ENCODE measurements around the gene HES6.
"Not testable (repeated sequence)": the region's sequence is repeated elsewhere in the genome, so short reads cannot be mapped to it uniquely, and the experiment has no call there.

Gene HES6, protein sequence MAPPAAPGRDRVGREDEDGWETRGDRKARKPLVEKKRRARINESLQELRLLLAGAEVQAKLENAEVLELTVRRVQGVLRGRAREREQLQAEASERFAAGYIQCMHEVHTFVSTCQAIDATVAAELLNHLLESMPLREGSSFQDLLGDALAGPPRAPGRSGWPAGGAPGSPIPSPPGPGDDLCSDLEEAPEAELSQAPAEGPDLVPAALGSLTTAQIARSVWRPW

DNA sequence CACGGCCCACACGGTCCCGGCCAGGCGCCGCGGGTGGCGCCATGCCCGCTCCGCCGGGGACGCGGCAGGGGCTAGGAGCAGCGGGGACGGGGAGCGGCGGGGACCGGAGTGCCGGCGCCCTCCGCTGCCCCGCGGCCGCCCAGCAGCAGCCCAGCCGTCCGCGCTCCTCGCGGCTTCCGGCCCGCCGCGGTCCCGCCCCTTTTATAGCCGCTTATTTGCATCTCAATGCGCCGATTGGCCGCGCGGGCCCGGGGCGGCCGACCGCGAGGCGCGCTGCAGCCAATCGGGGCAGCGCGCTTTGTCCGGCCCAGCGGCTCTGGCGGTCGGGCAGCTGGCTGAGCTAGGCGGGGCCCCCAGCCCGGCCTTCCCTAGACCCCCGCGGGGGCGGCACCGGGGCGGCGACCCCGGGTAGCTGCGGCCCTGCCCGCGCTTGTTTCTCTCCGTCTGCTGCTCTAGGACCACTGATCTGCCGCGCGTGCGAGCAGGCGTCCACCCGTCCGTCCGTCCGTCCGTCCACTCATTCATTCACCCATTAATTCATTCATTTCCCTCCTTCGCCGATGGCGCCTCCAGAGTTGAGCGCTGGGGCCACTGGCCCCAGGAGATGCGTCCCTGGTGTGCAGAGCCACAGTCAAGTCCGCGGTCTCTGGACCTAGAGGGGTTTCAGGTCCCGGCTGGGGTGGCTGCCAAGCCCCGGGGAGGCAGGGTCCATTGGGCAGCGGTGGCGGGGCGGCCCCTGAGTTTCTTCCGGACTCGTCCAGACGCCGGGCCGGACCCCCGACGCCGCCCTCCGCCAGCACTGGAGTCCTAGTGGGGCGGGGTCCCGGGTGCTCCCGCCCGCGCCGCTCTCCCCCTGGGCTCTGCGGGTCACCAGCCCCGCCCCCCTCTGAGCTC lies at the start of gene HES6:
TSS of gene HES6 (minus strand) at position 176 of the 894 bp plus-strand sequence. CDS start at position 43, 133 bp downstream.
- no peak for FAIRE-seq

DNA sequence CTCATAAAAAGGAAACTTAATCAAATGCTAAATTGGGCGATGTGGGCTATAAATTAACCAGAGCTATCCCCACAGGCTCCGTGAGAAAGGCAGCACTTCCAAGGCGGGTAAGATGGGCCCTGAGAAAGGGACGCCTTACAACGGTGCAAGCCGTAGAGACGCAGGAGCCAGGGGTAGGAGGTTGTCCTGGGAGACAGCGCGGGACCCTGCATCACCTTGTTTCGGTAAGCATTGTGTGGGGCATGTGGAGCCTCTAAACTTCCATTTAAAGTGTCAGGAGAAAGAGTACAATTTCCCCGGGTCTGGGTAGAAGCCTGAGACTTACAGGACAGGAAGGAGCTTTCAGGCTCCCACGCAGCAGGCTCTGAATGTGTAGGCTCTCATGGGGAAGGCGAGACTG lies 49.7 kb upstream of the HES6 start:
- FAIRE-seq, result no peak

DNA sequence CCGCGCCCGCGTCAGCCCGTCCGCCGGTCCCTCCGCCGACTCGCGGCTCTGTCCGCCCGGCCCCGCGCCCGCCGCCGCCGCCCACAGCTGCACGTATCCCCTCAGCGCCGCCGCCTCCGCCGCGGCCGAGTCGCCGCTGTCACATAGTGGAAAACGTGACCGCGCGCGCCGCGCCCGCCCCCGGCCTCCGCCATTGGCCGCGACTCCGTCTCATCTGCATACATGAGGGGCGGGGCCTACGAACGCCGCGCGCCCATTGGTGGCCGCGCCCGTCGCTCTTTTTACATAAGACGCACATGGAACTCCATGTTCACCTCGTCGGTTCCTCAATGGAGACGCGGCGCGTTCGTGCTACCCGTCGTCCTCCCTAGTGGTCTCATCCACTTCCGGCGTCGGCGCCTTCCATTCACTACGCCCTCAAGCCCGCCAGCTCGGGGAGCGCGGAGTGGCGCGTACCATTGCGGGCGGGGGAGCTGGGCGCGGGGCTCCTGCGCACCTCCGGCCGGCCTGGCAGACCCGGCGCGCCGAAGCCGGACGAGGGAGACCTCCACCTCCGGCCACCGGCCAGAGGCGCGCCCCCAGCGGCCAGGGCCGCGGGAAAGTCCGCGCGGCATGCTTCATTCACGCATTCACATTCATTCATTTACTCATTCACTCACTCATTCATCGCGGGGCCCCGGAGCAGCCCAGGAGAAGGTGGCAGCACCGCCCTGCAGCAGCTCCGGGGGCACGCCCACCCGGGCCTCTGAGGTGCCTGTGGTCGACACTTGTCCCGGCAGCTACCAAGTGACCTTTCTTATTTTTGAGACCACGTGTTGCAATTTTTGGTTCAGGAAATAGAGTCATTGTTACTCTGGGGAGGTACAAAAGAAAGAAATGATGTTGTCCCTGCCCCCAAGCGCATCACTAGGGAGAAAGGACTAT lies 49.1 kb upstream of the HES6 start:
- FAIRE-seq, result no peak

DNA sequence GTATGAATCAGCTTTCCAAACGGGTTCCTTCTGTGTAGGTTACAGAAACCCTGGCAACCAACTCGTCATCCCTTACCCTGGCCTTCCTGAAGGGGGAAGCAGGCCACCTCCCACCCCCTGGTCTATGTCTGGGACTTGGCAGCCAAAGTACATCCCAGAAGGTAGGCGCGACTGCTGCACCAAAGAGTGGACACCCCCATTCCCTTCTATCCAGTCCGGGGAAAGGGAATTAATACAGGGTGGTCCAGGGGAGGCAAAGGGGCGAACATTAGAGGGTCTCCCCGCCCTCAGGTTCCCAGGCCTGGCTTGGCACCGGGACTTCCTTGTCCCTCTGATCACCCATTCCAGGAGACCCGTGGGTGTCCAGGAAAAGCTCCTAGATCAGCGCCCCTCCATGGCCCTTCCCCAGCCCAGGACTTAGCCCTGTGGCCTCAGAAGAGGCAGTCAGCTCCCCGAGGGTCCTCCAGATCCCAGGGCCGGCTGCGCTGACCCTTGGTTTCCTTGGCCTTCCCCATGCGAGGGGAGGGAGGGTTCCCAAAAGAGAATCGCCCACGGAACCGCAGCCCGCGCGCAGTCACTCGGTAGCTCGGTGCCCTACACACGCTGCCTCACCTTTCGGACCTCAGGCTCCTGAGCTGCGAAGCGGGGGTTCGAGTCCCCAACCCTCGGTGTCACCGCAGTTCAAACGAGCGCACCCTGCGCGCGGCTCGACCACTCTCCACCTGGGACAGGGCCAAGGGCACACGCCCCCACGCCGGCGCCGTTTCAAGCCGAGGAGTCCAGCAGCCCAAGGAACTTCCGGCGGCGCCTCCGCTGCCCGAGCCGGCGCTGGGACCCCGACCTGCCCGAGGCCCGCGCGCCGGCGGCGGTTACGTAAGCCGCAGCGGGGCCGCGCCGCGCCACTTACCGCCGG lies 48.2 kb upstream of the HES6 start, which contains the start of gene PER2:
TSS of gene PER2 (minus strand) at position 874 of the 913 bp plus-strand sequence. CDS start 10,674 bp downstream, outside the sequence.
- no peak for FAIRE-seq

DNA sequence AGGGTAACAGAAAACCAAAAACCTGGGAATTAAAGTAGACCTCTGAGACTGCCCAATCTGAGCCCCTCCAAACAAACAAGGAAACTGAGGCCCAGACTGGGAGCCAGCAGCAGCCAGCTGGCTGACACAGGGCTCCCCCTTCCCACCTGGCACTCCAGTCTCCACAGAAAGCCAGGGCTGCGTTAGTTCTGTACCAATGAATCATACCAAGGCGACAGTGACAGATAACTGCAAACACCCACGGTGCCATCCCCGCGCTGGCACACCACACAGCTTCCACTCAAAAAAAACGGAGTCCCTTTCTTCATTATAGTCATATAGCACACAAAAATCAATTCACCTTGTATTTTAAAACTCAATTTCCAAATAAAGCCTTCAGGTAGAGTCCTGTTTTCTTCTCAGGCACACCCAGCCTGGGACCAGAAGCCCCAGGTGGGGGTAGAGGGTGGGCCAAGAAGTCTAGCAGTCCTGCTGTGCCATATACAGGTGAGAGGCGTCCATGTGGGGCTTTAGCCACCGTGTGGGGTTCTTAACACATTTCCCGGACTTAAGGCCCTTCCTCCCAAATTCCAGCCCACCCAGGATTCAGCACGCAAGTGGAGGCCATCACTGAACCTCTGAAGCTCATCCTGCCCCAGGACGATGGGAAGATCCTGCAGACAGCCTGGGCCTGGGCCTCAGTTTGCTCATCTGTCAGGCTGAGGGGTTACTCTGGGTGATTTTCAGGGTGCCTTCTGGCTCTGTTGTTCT lies 47.3 kb upstream of the HES6 start:
- peak; percentile 69 for FAIRE-seq

DNA sequence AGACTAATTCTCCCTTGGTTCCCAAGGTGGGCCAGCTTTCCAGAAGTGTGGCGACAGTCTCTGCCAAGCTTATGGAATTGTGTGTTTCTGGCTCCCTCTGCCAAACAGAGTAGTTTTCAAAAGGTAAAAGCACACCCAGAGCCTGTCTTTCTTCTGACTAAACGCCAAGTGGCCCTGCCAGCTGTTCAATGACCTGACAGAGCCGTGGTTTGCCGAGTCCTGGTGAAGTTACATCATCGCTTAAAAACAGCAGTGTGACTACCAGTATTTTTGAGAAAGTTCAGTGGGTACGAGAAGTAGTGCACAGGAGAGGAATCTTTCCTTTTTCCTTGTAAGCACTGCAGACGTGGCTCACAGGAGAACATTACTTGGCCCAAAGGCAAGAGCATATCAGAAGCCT lies 46.7 kb upstream of the HES6 start:
- FAIRE-seq, result peak; percentile 88

DNA sequence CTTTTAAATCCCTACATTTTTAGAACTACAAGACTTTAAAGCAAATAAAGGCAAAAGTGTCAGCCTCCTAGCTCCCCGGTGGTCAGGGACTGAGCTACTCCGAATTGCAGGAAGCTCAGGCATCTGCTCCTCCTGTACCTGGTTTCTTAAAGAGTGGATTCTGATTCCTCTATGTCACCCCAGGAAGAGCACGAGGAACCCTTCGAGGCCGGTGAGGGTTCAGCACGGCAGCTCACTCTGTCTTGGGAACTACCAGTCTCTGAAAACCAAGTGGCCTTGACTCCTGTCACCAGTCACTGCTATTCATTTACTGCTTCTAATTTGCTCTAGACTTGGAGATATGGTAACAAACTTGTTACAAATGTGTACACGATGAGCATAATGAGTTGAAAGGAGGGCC lies 46.3 kb upstream of the HES6 start:
- no peak for FAIRE-seq

DNA sequence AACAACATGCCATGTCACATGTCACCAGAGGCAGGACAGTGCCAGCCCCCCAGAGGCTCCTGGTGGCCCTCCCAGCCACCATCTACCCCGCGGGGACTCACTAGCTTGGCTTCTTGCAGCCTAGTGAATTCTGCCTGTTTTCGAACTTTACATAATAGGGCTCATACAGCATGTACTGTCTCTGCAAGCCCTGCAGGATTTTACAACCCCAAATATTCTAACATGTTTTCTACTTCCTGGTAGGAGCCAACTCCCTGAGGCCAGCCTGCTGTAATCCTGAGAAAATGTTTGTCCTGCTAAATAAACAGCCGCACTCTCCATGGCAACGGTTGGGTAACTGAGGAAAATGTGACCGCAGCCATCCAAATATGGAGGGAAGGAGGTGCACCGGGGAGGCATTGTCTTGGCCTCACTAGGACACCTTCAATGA lies 45.8 kb upstream of the HES6 start:
- FAIRE-seq, result peak; percentile 93

DNA sequence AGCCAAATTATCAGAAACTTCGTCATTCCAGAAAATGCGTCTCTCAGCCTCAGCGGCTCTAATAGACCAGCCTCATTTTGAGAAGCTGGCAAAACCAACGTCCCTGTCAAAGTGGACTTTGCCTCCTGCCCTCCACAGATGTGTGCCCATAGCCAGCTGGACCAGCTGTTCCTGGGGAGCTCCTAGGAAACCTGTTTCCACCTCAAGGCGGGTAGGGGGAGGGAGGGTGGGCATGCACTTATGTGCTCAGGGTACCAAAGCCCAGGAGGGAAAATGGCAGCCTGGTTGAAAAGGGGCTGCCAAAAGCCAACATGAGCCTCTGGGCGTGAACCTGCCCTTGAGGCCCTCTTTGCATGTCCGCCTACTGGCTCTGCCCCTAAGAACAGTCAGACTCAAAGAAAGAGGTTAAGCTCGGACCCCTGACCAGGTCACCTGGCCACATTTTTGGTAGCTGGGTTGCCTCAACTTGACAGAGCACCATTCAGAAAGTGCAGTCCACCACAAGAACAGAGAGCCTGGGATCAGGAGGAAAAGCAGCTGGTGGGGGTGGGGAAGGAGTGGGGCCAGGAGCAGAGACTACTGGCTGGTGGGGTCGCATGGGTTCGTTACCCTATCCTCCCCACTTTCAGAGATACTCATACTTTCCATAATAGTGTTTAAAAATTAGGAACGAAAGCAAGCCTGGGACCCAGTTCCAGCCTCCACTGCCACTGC lies 45.1 kb upstream of the HES6 start:
- no peak for FAIRE-seq

DNA sequence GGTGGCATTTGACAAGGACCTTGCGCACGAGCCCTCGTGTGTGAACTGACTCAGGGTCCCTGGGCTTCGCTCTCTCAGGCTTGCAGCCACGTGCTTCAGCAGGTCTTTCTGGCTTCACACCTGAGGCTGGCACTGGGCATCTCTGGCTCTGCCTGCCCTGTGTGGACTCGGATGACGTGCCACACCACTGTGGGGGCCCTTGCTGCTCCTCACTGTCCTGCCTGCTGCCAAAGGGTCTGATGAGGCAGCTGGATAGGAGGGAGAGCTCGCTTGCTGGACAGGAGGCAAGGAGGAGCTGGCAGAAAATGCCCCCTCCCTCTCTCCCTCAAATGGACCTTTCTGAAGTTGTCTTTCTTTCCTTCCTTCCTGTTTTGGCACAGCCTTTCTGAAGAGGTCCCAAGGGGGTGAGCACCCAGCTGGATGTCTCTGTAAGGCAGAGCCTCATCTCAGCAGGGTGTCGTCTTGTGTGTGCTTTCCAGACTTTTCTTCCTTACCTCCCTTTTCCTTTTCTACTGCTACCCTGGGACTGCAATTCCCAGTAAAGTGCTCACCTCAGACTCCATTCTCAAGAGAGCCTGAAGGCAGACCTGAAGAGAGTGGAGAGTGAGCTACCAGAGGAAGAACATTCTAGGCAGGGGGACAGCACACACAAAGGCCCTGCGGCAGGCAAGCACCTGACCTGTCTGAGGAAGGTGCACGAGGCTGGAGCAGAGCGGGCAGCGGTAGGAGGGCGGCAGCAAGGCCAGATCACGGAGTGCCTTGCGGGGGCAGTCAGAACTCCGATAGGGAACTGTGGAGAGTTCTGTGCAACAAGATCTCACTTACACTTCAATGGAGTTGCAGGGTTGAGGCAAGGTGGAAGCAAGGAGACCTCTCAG lies 43.3 kb upstream of the HES6 start:
- FAIRE-seq, result no peak

DNA sequence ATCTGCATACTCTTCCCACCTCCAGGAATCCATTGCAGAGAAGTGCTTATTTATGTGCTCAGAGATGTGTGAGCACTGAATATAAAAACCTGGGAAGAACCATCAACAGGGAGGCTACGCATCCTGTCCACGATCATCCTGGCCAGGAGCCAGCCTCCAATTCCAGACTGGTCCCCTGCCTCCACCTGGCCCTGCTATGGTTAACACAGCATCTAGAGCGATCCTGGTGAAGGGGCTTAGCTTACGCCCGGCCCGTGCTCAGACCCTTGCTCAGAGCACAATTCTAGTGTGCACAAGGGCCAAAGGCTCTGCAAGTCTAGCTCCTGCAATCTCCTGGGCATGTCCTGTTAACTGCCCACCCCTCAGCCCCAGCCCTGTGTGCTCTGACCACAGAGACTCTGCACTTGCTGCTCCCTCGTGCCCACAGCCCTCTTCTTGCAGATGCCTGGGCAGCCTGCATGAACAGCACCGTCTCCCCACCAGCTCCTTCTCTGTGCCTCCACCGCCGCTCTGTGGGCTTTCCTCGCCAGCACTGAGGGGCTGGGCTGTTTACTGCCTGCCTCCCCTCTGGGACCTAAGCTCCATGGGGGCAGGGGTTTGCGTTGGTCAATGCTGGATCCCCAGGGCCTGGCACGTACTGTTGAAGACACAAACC lies 42.1 kb upstream of the HES6 start:
- FAIRE-seq, result no peak

DNA sequence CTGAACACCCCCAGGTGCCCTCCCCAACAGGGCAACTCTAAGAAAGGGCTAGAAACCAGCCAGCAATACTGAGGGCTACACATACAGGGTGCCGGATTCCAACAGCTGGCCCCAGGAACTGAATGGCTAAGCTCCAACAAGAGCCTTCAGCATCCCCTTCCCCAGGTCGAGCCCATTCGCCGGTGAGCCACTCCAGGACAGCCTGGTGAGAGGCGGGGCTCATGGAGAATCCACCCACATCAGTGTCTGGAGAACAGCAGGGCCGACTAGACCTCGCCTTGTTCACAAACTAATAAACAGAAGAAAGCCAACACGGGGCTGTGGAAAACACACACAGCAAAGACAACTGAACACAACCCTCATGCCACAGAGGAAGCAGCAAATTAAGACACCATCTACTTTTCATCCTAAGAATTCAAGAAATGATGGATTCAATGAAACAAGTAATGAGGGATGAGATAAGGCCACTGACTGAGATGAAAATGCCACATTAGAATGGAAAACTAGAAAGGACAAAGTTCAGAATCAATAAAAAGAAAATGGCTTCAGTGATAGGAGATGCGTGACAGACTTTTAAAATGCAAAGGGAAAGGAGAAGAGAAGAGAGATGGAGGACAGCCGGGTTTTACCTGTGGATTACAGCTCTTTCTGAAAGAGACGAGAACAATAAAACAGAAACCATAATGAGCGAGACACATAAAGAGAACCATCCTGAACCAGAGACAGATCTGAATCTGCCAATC lies 40.4 kb upstream of the HES6 start:
- FAIRE-seq, result peak; percentile 5

DNA sequence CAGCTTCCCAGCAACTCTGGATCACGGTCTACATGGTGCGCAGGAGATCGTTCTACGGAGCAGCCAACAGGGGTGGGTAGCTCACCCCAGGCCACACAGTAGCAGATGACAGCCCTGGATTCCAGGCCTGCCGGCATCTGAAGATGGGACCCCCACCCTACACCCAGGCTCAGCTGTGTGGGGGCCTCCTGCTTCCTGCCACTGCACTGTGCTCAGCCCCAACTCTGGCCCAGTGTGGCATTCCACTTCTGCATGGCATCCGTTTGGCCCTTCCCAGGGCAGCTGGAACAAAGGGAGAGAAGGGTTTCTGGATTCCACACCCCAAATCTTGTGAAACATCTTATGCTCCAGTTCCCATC lies 39.5 kb upstream of the HES6 start:
- no peak for FAIRE-seq

DNA sequence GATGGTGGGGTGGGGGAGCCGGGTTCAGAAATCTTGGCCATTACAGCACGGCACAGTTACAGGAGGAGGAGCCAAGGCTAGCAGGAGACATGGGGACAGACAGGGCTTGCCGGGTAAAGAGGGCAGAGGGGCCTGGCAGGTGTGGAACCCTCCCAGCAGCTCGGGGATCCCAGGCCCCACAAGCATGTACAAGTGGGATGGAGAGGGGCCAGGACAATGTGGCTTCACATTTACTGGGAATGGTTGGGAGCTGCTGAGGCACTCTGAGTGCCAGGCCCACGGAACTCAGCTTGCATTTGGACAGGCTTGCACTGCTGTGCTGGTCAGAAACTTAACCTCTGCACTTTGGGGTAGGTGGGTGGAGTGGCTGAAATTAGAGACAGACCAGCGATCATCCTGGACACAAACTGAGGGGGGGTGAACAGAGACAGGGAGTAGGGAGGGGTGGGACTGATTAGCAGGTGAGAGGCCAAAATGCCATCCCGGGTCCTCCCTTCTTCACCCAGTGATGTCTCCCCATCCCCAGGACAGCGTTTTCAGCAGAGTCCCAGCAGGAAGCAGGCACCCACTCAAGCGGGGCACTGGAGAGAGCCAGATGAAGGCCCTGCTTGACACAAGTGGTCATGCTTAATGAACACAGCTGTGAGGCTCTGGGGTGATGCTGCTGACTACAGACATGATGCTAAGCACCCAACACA lies 38.9 kb upstream of the HES6 start:
- no peak for FAIRE-seq

DNA sequence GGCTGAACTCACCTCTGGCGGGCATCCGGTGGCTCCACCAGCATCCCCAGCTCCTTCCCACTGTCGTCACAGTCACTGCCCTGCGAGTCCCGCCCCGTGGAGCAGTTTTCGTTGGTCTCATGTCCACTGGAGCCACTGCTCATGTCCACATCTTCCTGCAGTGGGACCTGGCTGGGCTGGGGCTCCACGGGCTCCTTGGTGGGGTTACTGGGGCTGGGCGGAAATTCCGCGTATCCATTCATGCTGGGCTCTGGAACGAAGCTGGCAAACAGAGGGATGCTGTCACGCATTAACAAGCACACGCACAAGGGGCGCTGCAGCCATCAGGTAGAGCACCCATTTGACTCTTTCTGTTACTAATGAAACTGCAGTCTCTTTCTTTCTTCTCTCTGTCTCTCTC lies 37.9 kb upstream of the HES6 start:
- FAIRE-seq, result peak; percentile 36

DNA sequence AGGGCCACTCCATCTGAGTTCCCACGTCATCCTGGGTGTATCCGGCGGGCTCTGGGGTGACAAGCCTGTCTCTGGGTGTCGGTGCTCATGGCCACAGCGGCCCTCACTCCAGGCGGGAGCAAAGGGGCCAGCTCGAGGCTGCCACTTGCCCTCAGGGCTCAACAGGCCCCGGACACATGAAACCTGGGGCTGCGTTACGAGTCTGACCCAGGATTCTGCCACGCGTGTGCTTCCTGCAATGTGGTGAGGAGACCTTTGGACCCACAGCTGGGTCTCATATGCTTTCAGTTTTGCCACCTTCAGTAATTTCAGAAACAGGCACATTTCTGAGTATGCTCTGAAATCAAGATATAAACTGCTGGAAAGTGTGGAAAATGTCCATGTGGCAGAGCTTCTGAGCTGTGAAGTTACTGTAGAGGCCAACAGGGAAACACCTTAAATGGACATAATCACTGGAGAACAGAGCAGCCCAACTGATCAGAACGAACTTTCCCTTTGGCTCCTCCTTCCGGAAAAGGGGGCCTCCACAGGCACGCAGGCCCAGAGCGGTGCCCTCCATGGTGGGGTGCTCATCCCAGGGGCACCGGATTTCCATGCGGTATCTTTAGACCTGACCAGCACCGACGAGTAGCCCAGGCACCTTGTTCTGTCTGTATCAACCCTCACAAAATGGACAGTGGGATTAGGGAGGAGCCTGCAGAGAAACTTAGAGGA lies 34.5 kb upstream of the HES6 start:
- no peak for FAIRE-seq

DNA sequence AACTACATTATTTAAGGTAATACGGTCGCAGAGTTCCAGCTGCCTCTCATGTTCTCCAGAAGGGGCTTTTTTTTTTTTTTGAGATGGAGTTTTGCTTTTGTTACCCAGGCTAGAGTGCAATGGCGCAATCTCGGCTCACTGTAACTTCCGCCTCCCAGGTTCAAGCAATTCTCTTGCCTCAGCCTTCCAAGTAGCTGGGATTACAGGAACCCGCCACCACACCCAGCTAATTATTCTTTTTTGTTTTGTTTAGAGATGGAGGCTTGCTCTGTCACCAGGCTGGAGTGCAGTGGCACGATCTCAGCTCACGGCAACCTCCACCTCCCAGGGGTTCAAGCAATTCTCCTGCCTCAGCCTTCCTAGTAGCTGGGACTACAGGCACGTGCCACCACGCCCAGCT lies 33.6 kb upstream of the HES6 start:
- not testable (repeated sequence) for FAIRE-seq

All from islet of Langerhans (tissue), 1 donor.